CD4-positive, alpha-beta T cell treated with Interferon alpha-2 for 1 hour (primary cell): Measurements from ENCODE around the gene MAP6.

Source experiments
- DNase-seq, 2 donors: peaks; one replicate each; pipeline ENCODE4 v3.0.0-alpha.2; 2020 to 2022

The MAP6 gene

GRCh38 chr11:75547177-75547576 lies 121.7 kb downstream of the MAP6 start:
- no peak for DNase-seq

- DNase-seq: no peak
Measured at GRCh38 chr11:75543806-75544205, 125.0 kb downstream of the MAP6 start.

GRCh38 chr11:75542088-75542438 lies 126.8 kb downstream of the MAP6 start:
- DNase-seq: no peak

- DNase-seq: no peak
Measured at GRCh38 chr11:75541193-75542087, 127.4 kb downstream of the MAP6 start.

GRCh38 chr11:75539459-75540334 lies 129.1 kb downstream of the MAP6 start:
- DNase-seq: no peak

- DNase-seq: no peak
Measured at GRCh38 chr11:75538150-75538942, 130.5 kb downstream of the MAP6 start.

GRCh38 chr11:75537740-75538139 lies 131.1 kb downstream of the MAP6 start:
- no peak for DNase-seq
